ENCODE data around the gene ERMN.

DNA sequence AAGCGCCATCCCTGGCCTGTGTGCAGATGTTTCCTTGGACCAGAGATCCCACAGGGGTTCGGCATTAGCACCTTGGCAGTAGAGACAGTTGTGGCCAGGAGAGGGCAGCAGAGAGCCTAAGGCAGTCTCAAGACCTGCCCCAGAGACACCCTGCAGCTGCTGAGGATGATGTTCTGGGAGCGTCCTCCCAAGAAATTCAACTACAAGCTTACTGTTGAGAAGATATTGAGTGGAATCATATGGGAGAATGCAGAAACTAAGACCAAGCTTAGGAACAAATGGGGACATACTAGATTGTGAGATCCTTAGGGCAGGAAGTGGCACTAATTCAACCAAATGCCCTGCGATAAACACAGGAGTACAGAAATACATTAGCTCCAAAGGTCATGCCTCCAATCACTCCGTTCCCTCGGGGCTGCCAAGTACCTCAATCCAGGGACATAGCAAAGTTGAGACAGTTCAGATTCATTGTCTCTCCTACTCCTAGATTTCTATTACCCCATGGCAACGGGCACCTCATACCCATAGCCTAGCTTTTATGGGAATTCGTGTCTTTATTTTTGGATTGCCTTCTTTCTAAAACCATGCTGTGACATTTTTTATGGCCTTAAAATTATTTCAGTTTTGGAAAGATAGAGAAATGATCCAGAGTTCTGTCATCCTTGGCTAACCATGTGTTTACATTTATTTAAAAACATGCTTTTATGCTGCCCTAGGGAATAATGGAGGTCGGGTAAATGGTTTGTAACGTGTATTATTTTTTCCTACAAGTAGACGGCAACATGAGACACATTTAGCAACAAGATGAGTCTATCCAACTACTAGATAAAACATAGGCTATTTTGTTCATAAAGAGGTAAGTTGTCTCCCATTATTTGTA lies 2.2 kb upstream of the ERMN start:
- TF ChIP-seq EZH2 (IDR thresholded peaks at IDR 0.05; ENCODE audit: insufficient read depth, poor library complexity, severe bottlenecking) (no peak), EZH2phosphoT487 (IDR thresholded peaks at IDR 0.05; ENCODE audit: insufficient read depth, low read depth) (no peak)
